H1 (cell line): ENCODE data around the gene SLC9A7. TPM values are rescaled to one million over a fixed set of nuclear protein-coding genes. Genes with fewer than 3 reads are reported as not detected.

Experiments
- CTCF ChIA-PET: fragments of 300-600 bp; sonication (Branson Sonifier 250); formaldehyde crosslinking; loops from one replicate; lab custom pipeline; 2021; ENCODE audit not compliant: partially characterized antibody; lab: Charles Lee
- POLR2A ChIA-PET: fragments of 300-600 bp; sonication (Branson Sonifier 250); formaldehyde crosslinking; loops from one replicate; lab custom pipeline; 2021; ENCODE audit warnings: inconsistent platforms; ENCODE audit not compliant: partially characterized antibody; lab: Charles Lee
- DNase-seq, 2 experiments: peaks; one replicate each; pipeline versions ENCODE4 v3.0.0 to v3.0.0-alpha.2; 2010 to 2022; ENCODE audit warnings: low spot score in 2 of 2, low read depth in 1 of 2, mixed read lengths in 1 of 2
- FAIRE-seq: peaks from 2 replicates; lab custom pipeline; 2011; peaks lifted over from hg19 to GRCh38; lab: Jason Lieb, UNC
- H2AFZ ChIP-seq: 2 replicates; pipeline ENCODE4 v1.8.1; 2012; ENCODE audit warnings: low read length, inconsistent platforms
- H2AK5ac ChIP-seq: 2 replicates; pipeline ENCODE4 v1.6.1; 2013; ENCODE audit warnings: low read depth, low read length
- H2BK120ac ChIP-seq: replicated peaks from 2 replicates; pipeline ENCODE3; 2013; ENCODE audit warnings: low read depth, low read length, inconsistent platforms
- H2BK12ac ChIP-seq: 2 replicates; pipeline ENCODE4 v1.6.1; 2013; ENCODE audit warnings: low read depth, low read length
- H2BK15ac ChIP-seq: 2 replicates; pipeline ENCODE4 v1.6.1; 2013; ENCODE audit warnings: low read length
- H2BK20ac ChIP-seq: 2 replicates; pipeline ENCODE4 v1.6.1; 2013; ENCODE audit warnings: low read length
- H2BK5ac ChIP-seq: 2 replicates; pipeline ENCODE4 v1.6.1; 2013; ENCODE audit warnings: low read depth, low read length
- H3K14ac ChIP-seq: 2 replicates; pipeline ENCODE4 v1.6.1; 2013; ENCODE audit warnings: inconsistent platforms; ENCODE audit not compliant: insufficient read length
- H3K18ac ChIP-seq: 2 replicates; pipeline ENCODE4 v1.6.1; 2013; ENCODE audit warnings: low read length; ENCODE audit errors: extremely low read depth
- H3K23ac ChIP-seq: 2 replicates; pipeline ENCODE4 v1.6.1; 2013; ENCODE audit warnings: inconsistent platforms; ENCODE audit not compliant: insufficient read length
- H3K23me2 ChIP-seq: 2 replicates; pipeline ENCODE4 v1.6.1; 2013; ENCODE audit warnings: low read depth, low read length
- H3K27ac ChIP-seq: 2 replicates; pipeline ENCODE4 v1.6.1; 2011; ENCODE audit warnings: low read depth, low read length, inconsistent platforms
- H3K27me3 ChIP-seq, 4 experiments: replicated peaks in 1 of 4; 1 replicate in 1 of 4; 2 replicates in 3 of 4; pipeline versions ENCODE4 v1.6.1 to v1.8.1; 2011 to 2013; ENCODE audit warnings: low read length in 3 of 4, mild to moderate bottlenecking in 3 of 4, inconsistent platforms in 2 of 4, mixed read lengths in 2 of 4, moderate library complexity in 1 of 4; ENCODE audit not compliant: control insufficient read depth in 3 of 4, insufficient read depth in 3 of 4; ENCODE audit errors: extremely low read depth in 1 of 4
- H3K36me3 ChIP-seq, 4 experiments: 2 replicates each; pipeline versions ENCODE4 v1.6.1 to v1.8.1; 2011 to 2013; ENCODE audit warnings: mild to moderate bottlenecking in 4 of 4, low read length in 3 of 4, moderate library complexity in 2 of 4, control low read depth in 1 of 4, inconsistent platforms in 1 of 4; ENCODE audit not compliant: insufficient read depth in 4 of 4, control insufficient read depth in 2 of 4
- H3K4ac ChIP-seq: replicated peaks from 2 replicates; pipeline ENCODE3; 2013; ENCODE audit warnings: low read length, low read depth, mixed read lengths, inconsistent platforms; ENCODE audit not compliant: insufficient read length
- H3K4me1 ChIP-seq, 4 experiments: replicated peaks in 1 of 4; 1 replicate in 1 of 4; 2 replicates in 3 of 4; pipeline versions ENCODE4 v1.6.1 to v1.8.1; 2011 to 2013; ENCODE audit warnings: low read length in 3 of 4, inconsistent platforms in 2 of 4, mixed read lengths in 1 of 4; ENCODE audit not compliant: insufficient read depth in 4 of 4, control insufficient read depth in 3 of 4
- H3K4me2 ChIP-seq, 2 experiments: 2 replicates each; pipeline versions ENCODE4 v1.6.1 to v1.8.1; 2011 to 2013; ENCODE audit warnings: low read depth in 2 of 2, low read length in 2 of 2, control low read depth in 1 of 2, inconsistent platforms in 1 of 2, mild to moderate bottlenecking in 1 of 2; ENCODE audit not compliant: insufficient read depth in 1 of 2
- H3K4me3 ChIP-seq, 4 experiments: fragments of 200-600, 300-600 bp in 1 of 4; sonication (generic), shearing (Covaris generic), sonication (Bioruptor Twin) in 1 of 4; 2 replicates each; pipeline versions ENCODE4 v1.5.1 to v1.8.1; 2011 to 2016; ENCODE audit warnings: low read length in 4 of 4, low read depth in 3 of 4, control low read depth in 2 of 4, inconsistent platforms in 2 of 4, mild to moderate bottlenecking in 2 of 4, mixed read lengths in 1 of 4, moderate library complexity in 1 of 4; ENCODE audit not compliant: insufficient read depth in 2 of 4; ENCODE audit errors: extremely low read depth in 1 of 4
- H3K56ac ChIP-seq: replicated peaks from 2 replicates; pipeline ENCODE3; 2013; ENCODE audit warnings: low read depth, mild to moderate bottlenecking, mixed read lengths, low read length, inconsistent platforms; ENCODE audit not compliant: insufficient read length
- H3K79me1 ChIP-seq: 2 replicates; pipeline ENCODE4 v1.6.1; 2013; ENCODE audit warnings: low read depth, low read length, control low read depth
- H3K79me2 ChIP-seq, 2 experiments: 2 replicates each; pipeline versions ENCODE4 v1.6.1 to v1.8.1; 2012 to 2013; ENCODE audit warnings: low read length in 2 of 2, mild to moderate bottlenecking in 2 of 2, inconsistent platforms in 1 of 2; ENCODE audit not compliant: insufficient read depth in 2 of 2, control insufficient read depth in 1 of 2
- H3K9ac ChIP-seq, 4 experiments: replicated peaks in 1 of 4; 1 replicate in 1 of 4; 2 replicates in 3 of 4; pipeline versions ENCODE4 v1.6.1 to v1.8.1; 2011 to 2013; ENCODE audit warnings: low read depth in 3 of 4, low read length in 3 of 4, control low read depth in 2 of 4, mild to moderate bottlenecking in 2 of 4, moderate library complexity in 2 of 4, inconsistent platforms in 1 of 4; ENCODE audit errors: extremely low read depth in 1 of 4
- H3K9me3 ChIP-seq, 2 experiments: 2 replicates each; pipeline versions ENCODE4 v1.6.1 to v1.8.1; 2012 to 2013; ENCODE audit warnings: mild to moderate bottlenecking in 2 of 2, moderate library complexity in 2 of 2, control low read depth in 1 of 2, inconsistent platforms in 1 of 2, low read depth in 1 of 2, low read length in 1 of 2, mixed read lengths in 1 of 2; ENCODE audit not compliant: insufficient read depth in 2 of 2
- H4K20me1 ChIP-seq, 2 experiments: replicated peaks in 1 of 2; 2 replicates each; pipeline versions ENCODE3 to v1.8.1; 2011 to 2013; ENCODE audit warnings: inconsistent platforms in 2 of 2, low read length in 2 of 2, mild to moderate bottlenecking in 1 of 2; ENCODE audit not compliant: insufficient read depth in 2 of 2, control insufficient read depth in 1 of 2
- H4K5ac ChIP-seq: 2 replicates; pipeline ENCODE4 v1.6.1; 2013; ENCODE audit warnings: low read length, low read depth, mixed read lengths, inconsistent platforms; ENCODE audit not compliant: insufficient read length
- H4K8ac ChIP-seq: 2 replicates; pipeline ENCODE4 v1.8.0; 2013; ENCODE audit warnings: mild to moderate bottlenecking, moderate library complexity, low read length, inconsistent platforms; ENCODE audit not compliant: insufficient read depth; ENCODE audit errors: extremely low read depth
- H4K91ac ChIP-seq: replicated peaks from 2 replicates; pipeline ENCODE3; 2013; ENCODE audit warnings: low read length, mixed read lengths, inconsistent platforms; ENCODE audit not compliant: insufficient read length
- ATF3 ChIP-seq: IDR thresholded peaks from 2 replicates; pipeline ENCODE4 v1.6.1; 2011; ENCODE audit warnings: low read depth, mild to moderate bottlenecking, low read length; ENCODE audit not compliant: insufficient read depth
- BACH1 ChIP-seq: IDR thresholded peaks from 2 replicates; pipeline ENCODE4 v1.6.1; 2012; ENCODE audit warnings: low read length, improper control_type of control experiment
- CEBPB ChIP-seq: IDR thresholded peaks from 2 replicates; pipeline ENCODE4 v1.6.1; 2012; ENCODE audit warnings: low read depth, low read length
- FOSL1 ChIP-seq: IDR thresholded peaks from 2 replicates; pipeline ENCODE4 v1.6.1; 2011; ENCODE audit warnings: mild to moderate bottlenecking, low read depth, low read length, moderate library complexity; ENCODE audit not compliant: insufficient read depth
- NANOG ChIP-seq: IDR thresholded peaks from 2 replicates; pipeline ENCODE4 v1.6.1; 2011; ENCODE audit warnings: low read length, low read depth, mild to moderate bottlenecking, inconsistent platforms; ENCODE audit not compliant: insufficient read depth, poor library complexity, severe bottlenecking
- NRF1 ChIP-seq: IDR thresholded peaks from 2 replicates; pipeline ENCODE4 v1.6.1; 2011; ENCODE audit warnings: mild to moderate bottlenecking, low read depth, low read length, improper control_type of control experiment
- POLR2A ChIP-seq, 2 experiments: IDR thresholded peaks; 1 replicate in 1 of 2; 2 replicates in 1 of 2; pipeline ENCODE4 v1.6.1; 2011; ENCODE audit warnings: low read depth in 2 of 2, low read length in 2 of 2, mild to moderate bottlenecking in 2 of 2; ENCODE audit errors: control extremely low read depth in 1 of 2
- SIN3A ChIP-seq, 2 experiments: IDR thresholded peaks in 1 of 2; conservative IDR thresholded peaks in 1 of 2; 2 replicates each; pipeline ENCODE4 v1.6.1; 2011 to 2012; ENCODE audit warnings: low read length in 2 of 2, improper control_type of control experiment in 1 of 2, low read depth in 1 of 2, mild to moderate bottlenecking in 1 of 2
- ZNF274 ChIP-seq: IDR thresholded peaks from 2 replicates; pipeline ENCODE4 v1.7.0; 2012; ENCODE audit warnings: low read length, borderline replicate concordance; ENCODE audit errors: extremely low read depth
- WGBS, 2 experiments: shearing (Covaris generic) in 1 of 2; methylation state at CpG; one replicate each; pipeline versions ENCODE4 v1.1.6 to v1.1.7; 2013 to 2015; ENCODE audit warnings: low lambda C conversion rate in 2 of 2, mixed read lengths in 2 of 2, inconsistent platforms in 1 of 2, low coverage in 1 of 2, missing lambda C conversion rate in 1 of 2; ENCODE audit not compliant: insufficient replicate concordance in 2 of 2, insufficient coverage in 1 of 2, insufficient read length in 1 of 2; ENCODE audit errors: extremely low coverage in 1 of 2, missing lambda C conversion rate in 1 of 2; 5-methylcytosine and 5-hydroxymethylcytosine counted together
- polyA plus RNA-seq, 7 experiments: library from polyadenylated mRNA; depleted of rRNA in 3 of 7; stranded (reverse) in 5 of 7; unstranded in 2 of 7; fragments of >200 nt in 5 of 7; fragments of 200-250 nt in 2 of 7; gene quantifications; 1 replicate in 5 of 7; 2 replicates in 1 of 7; 4 replicates in 1 of 7; pipeline versions ENCODE4 v1.2.1 to v1.2.3, GENCODE V29; 2011 to 2013; ENCODE audit warnings: missing spikeins in 2 of 7, mixed read lengths in 2 of 7
- total RNA-seq: library from RNA; stranded (reverse); fragmentation: NEBNext Ultra II Directional; extraction: Animal tissue kit (Norgen Biotek cat#: 25700); gene quantifications from 2 replicates; pipeline ENCODE4 v1.2.1, GENCODE V29; 2021

SLC9A7 gene
- total and polyA plus RNA-seq, 2 of the 8 experiments (the other 6 are each of a cell fraction or from before 2014, with no cell fraction given): 6.7 to 17.2 TPM

- H3K27me3 ChIP-seq: no peaks in the 10 kb centered on the region
- DNase-seq: no peak
- H2BK120ac ChIP-seq: no peak overlapping the region
- no peak overlapping the region for H3K4me2 ChIP-seq
- H3K4me1 ChIP-seq: no peaks in the 10 kb centered on the region
- H4K8ac ChIP-seq: no peak overlapping the region
- 86% methylated on average over 5 of the region's 6 CpGs; no CpG with 5 or more reads in 1 of the 2 experiments for WGBS, 2 experiments
- H3K79me1 ChIP-seq: no peaks in the 10 kb centered on the region
- no peaks in the 10 kb centered on the region for H3K79me2 ChIP-seq
- no peak overlapping the region for H2BK20ac ChIP-seq
- H3K23me2 ChIP-seq: no peaks in the 10 kb centered on the region
- H3K18ac ChIP-seq: no peak overlapping the region
- no peak overlapping the region for H2BK5ac ChIP-seq
- no peak overlapping the region for H2AK5ac ChIP-seq
- H4K5ac ChIP-seq: no peak overlapping the region
- H3K9me3 ChIP-seq: no peaks in the 10 kb centered on the region
- H4K91ac ChIP-seq: no peak overlapping the region
- POLR2A ChIA-PET: interaction anchor here (0.7 to 1.5 kb wide), 2 partner anchors 11 to 434 kb away, joined by 4 read pairs; no protein-coding TSS in a partner anchor
- CTCF ChIA-PET: no interaction called here
- no peak overlapping the region for H2AFZ ChIP-seq
- FAIRE-seq: no peak
- H3K14ac ChIP-seq: no peak overlapping the region
- no peak overlapping the region for H3K9ac ChIP-seq
- H2BK15ac ChIP-seq: no peak overlapping the region
- no peaks in the 10 kb centered on the region for H3K36me3 ChIP-seq
- no peak overlapping the region for H3K4ac ChIP-seq
- no peak overlapping the region for H3K4me3 ChIP-seq
- no peak overlapping the region for H2BK12ac ChIP-seq
- H3K56ac ChIP-seq: no peak overlapping the region
- no peak overlapping the region for H3K23ac ChIP-seq
- H3K27ac ChIP-seq: no peak overlapping the region
- H4K20me1 ChIP-seq: no peaks in the 10 kb centered on the region
- TF ChIP-seq ZNF274 (no peak), SIN3A (conservative IDR thresholded peaks at IDR 0.05 in 1 of 2, IDR thresholded peaks at IDR 0.05 in 1 of 2; ENCODE audit: low read depth in 1 of 2, low read length in 2 of 2) (no peak), NRF1 (no peak), FOSL1 (no peak), BACH1 (no peak), NANOG (no peak), CEBPB (no peak), POLR2A (IDR thresholded peaks at IDR 0.05; ENCODE audit: control extremely low read depth in 1 of 2, low read depth in 2 of 2, low read length in 2 of 2) (no peak), ATF3 (no peak)
Observed at GRCh38 chrX:46561824-46562657, 196.9 kb downstream of the SLC9A7 start.
